IPS DF 6.9 (cell line): Measurements from ENCODE around the gene EMSY.
"Not testable (repeated sequence)": the region's sequence is repeated elsewhere in the genome, so short reads cannot be mapped to it uniquely, and the experiment has no call there.

Experiments
- DNase-seq: peaks from one replicate; pipeline ENCODE4 v3.0.0-alpha.2; 2013; ENCODE audit warnings: low read depth, low spot score
- H3K27ac ChIP-seq: one replicate; pipeline ENCODE4 v1.5.1; 2013; ENCODE audit warnings: low read length, control low read depth
- H3K27me3 ChIP-seq: 2 replicates; pipeline ENCODE4 v1.6.1; 2013; ENCODE audit warnings: mild to moderate bottlenecking, low read length; ENCODE audit not compliant: control insufficient read depth, insufficient read depth
- H3K36me3 ChIP-seq: 2 replicates; pipeline ENCODE4 v1.6.1; 2013; ENCODE audit warnings: low read length; ENCODE audit not compliant: control insufficient read depth, insufficient read depth
- H3K4me1 ChIP-seq: 2 replicates; pipeline ENCODE4 v1.6.1; 2013; ENCODE audit warnings: low read length; ENCODE audit not compliant: control insufficient read depth, insufficient read depth
- H3K4me3 ChIP-seq: 2 replicates; pipeline ENCODE4 v1.5.1; 2013; ENCODE audit warnings: mild to moderate bottlenecking, low read length
- H3K9me3 ChIP-seq: 2 replicates; pipeline ENCODE4 v1.6.1; 2013; ENCODE audit warnings: low read length, inconsistent platforms; ENCODE audit not compliant: control insufficient read depth, insufficient read depth
- WGBS: extraction: QIAGEN DNeasy Blood & Tissue Kit; methylation state at CpG from one replicate; pipeline ENCODE4 v1.1.7; 2013; ENCODE audit warnings: mixed read lengths, missing lambda C conversion rate; ENCODE audit not compliant: insufficient read length, insufficient coverage; 5-methylcytosine and 5-hydroxymethylcytosine counted together

EMSY gene

DNA sequence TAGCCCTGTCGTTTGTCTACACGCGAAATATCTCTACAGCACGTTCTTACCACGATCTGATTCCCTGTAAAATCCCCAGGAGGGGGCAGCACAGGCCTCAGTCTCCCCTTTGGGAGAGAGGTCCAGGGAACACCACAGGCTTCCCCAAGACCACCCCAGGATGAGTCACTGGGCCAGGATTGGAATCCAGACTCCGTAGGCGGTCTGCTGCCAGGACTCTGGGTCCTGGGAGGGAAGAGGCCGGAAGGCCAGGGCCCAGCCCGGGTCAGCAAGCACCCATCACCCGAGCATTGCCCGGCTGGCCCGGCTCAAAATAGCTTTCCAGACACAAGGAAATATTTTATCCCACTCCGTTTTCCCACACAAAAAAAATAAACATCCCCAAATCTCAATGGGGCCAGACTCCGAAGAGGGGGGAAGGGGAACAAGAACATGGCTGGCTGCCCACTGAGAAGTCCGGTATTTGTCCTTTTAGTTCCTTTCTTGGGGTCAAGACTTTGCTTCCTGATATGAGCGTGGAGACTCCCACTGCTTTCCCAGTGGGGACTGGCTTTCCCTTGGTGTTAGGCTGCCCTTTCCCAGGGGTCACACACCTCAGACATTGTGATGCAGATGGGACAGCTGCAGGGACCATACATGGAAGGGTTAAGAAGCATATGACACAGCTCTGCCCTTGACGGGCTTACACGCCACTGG lies 134.4 kb downstream of the EMSY start:
- Histone ChIP-seq H3K4me3 (no peak overlapping the region), H3K4me1 (peaks cover 2% of the 10 kb centered on the region), H3K36me3 (no peaks in the 10 kb centered on the region), H3K27me3 (no peaks in the 10 kb centered on the region), H3K27ac (no peak overlapping the region), H3K9me3 (no peaks in the 10 kb centered on the region)
- no CpG with 5 or more reads among the region's 18 CpGs for WGBS
- DNase-seq: peak; percentile 25

GRCh38 chr11:76579752-76580151 lies 134.9 kb downstream of the EMSY start:
- no peak for DNase-seq
- Histone ChIP-seq H3K27ac (no peak overlapping the region), H3K9me3 (no peaks in the 10 kb centered on the region), H3K36me3 (no peaks in the 10 kb centered on the region), H3K4me3 (no peak overlapping the region), H3K4me1 (peaks cover 2% of the 10 kb centered on the region), H3K27me3 (no peaks in the 10 kb centered on the region)
- no CpG with 5 or more reads among the region's 5 CpGs for WGBS

DNA sequence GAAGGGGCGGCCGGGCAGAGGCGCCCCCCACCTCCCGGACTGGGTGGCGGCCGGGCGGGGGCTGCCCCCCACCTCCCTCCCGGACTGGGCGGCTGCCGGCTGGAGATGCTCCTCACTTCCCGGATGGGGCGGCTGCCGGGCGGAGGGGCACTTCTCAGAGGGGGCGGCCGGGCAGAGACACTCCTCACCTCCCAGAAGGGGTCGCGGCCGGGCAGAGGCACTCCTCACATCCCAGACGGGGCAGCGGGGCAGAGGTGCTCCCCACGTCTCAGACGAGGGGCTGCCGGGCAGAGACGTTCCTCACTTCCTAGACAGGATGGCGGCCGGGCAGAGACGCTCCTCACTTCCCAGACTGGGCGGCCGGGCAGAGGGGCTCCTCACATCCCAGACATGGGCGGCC lies 137.7 kb downstream of the EMSY start:
- DNase-seq, H3K4me3 ChIP-seq, H3K4me1 ChIP-seq, H3K36me3 ChIP-seq, H3K9me3 ChIP-seq, H3K27me3 ChIP-seq, H3K27ac ChIP-seq: not testable (repeated sequence)
- no CpG with 5 or more reads among the region's 31 CpGs for WGBS

DNA sequence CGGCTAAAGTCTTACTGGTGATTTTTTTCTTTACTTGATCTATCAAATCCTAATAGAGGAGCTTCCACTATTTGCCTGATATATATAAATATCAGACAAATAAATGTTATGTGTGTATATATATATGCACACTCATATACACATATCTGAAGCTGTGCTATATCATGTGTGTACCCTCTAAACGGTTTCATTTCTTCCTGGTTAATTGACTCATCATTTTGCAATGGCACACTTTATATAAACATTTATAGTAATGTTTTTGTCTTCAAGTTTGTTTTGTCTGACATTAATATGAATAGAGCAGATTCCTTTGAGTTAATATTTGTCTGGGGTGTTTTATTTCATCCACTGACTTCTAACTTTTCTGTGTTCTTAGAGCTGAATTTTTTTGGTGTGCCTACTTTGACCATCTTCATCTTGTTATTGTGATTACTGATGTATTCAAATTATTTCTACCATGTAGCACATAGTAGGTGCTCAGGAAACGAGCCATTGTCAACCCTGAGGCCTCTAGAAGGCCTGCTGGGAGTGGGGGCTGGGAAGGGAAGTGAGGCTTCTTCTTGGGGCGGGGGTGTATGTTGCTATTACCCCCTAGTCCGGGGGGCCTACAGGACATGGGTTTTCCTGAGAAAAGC lies 143.1 kb downstream of the EMSY start:
- WGBS: no CpG with 5 or more reads among the region's 5 CpGs
- Histone ChIP-seq H3K4me3 (no peak overlapping the region), H3K36me3 (no peaks in the 10 kb centered on the region; the same call in 1 of the 2 replicates), H3K4me1 (no peaks in the 10 kb centered on the region), H3K27me3 (no peaks in the 10 kb centered on the region), H3K9me3 (no peaks in the 10 kb centered on the region), H3K27ac (no peak overlapping the region)
- no peak for DNase-seq

DNA sequence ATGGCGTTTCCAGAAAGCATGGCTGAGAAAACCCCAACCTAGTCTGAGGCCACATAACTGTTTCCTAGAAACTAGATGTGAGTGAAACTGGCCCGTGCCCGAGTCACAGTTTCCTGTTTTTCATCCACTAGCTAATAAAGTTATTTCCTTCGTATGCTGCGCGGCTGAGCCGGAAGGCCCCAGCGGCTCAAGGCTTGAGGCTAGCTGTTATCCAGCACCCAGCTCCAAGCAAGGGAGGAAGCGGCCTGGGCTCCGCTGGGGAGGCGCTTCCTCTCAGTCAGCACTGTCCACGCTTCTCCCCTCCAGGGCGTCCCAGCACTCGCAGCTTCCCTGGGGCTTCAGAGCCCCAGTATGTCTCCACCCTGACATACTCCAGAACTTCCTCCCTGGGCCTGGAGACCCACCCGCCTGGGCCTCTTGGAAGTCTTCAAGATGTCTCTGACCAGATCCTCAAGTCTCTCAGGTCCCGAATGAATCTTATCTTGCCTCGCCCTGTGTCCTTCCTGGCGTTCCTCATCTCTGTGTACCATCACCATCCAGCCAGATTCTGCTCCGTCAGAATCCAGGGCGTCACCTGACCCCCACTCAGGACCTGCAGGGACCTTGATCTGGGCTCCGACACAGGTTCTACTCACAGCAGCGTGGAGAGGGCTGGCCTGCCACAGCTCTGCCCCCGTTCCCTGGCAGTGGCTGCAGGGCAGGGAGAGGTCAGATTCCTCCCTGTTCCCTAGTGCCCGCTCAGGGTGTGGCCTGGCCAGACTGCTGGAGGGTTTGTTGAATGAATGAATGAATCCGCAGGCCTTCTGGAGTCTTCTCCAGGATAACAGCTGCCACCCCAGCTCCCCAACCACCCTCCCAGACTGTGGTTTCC lies 143.9 kb downstream of the EMSY start:
- Histone ChIP-seq H3K4me3 (no peak overlapping the region), H3K27me3 (no peaks in the 10 kb centered on the region), H3K4me1 (no peaks in the 10 kb centered on the region), H3K27ac (no peak overlapping the region), H3K9me3 (no peaks in the 10 kb centered on the region), H3K36me3 (no peaks in the 10 kb centered on the region; the same call in 1 of the 2 replicates)
- DNase-seq: no peak
- WGBS: no CpG with 5 or more reads among the region's 25 CpGs

DNA sequence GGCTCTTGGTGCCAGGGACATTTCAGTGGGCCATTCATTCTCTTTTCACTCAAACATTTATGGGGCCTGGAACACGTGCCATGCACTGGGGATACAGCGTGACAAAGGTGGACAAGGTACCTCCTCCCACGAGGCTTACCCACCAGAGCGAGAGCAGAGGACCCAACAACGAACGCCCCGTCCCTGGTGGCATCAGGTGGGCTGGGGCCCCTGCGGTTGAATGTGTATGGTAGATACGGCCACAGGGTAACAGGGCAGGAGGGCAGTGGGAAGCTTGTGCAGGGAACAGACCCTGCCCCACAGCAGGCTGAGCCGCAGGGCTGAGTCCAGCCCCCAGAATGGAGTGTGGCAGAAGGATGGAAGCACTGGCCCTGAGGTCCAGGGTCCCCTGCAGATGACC lies 144.7 kb downstream of the EMSY start:
- WGBS: no CpG with 5 or more reads among the region's 10 CpGs
- no peaks in the 10 kb centered on the region for H3K9me3 ChIP-seq
- no peaks in the 10 kb centered on the region for H3K27me3 ChIP-seq
- no peak overlapping the region for H3K27ac ChIP-seq
- DNase-seq: no peak
- H3K36me3 ChIP-seq: no peaks in the 10 kb centered on the region; the same call in 1 of the 2 replicates
- H3K4me3 ChIP-seq: no peak overlapping the region
- H3K4me1 ChIP-seq: no peaks in the 10 kb centered on the region

DNA sequence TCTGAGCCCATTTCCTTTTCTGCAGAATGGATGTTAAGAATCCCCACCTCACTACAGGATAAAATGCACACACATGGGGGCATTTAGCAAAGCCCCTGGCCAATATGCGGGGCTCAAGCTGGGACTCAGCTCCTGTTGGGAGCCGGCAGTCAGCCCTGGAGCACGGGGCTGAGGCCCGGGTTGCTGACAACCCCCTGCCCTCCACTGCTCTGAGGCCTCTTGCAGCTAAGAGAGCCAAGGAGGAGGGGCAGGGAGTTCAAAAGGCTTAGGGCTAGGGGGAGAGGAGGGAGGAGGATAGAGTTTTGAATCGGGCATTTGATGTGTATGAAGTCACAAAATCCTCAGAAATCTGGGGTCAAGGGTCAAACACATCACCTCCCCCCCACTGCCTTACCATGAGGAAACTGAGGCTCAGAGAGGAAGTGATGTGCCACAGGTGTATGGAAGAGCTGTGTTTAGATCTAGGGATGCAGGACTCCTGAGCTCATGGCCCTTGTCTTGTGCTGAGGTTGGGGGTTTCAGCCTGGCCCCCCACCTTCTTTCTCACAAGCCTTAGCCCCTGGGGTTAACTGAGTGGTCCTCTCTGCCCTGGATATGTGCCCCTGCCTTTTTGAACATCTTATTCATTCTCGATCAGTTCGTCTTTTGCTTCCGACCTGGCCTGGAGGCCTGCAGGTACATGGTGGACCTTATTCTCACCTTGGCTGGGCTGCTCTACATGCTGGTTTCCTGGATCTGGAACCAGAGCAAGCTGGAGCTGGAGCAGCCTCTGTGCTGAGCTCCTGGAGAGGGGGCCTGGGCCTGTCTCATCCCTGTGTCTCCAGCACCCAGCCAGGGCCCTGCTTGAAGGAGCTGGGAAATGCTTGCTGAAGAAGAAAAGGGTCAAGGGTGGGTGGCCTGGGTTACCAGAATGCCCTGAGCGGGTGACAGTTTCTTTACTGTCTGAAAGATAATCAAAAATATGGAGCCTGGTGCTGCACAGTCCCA lies 145.4 kb downstream of the EMSY start:
- no peak for DNase-seq
- Histone ChIP-seq H3K4me1 (no peaks in the 10 kb centered on the region), H3K27me3 (no peaks in the 10 kb centered on the region), H3K9me3 (no peaks in the 10 kb centered on the region), H3K4me3 (no peak overlapping the region), H3K36me3 (no peaks in the 10 kb centered on the region; the same call in 1 of the 2 replicates), H3K27ac (no peak overlapping the region)
- no CpG with 5 or more reads among the region's 9 CpGs for WGBS

DNA sequence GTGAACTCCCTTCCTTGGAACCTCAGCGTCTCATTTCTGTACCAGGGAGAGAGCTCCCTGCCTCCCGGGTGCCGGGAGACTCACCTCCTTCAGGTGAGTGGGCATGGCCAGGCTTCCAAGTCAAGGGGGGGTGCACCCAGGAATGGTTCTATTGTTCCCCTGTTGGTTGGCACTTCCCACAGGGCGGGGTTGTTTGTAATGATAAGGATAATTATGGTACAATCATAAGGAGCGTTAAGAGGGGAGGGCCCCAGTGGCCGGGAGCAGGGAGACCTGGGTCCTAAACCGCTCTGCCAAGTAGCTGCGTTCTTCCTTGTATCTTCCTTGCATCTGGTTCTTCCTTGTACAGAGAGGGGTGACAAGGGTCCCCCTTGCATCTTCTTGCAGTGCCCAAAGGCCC lies 146.6 kb downstream of the EMSY start:
- WGBS: no CpG with 5 or more reads among the region's 8 CpGs
- no peak overlapping the region for H3K27ac ChIP-seq
- no peak for DNase-seq
- H3K4me3 ChIP-seq: no peak overlapping the region
- H3K27me3 ChIP-seq: no peaks in the 10 kb centered on the region
- H3K36me3 ChIP-seq: no peaks in the 10 kb centered on the region; the same call in 1 of the 2 replicates
- H3K9me3 ChIP-seq: no peaks in the 10 kb centered on the region
- no peaks in the 10 kb centered on the region for H3K4me1 ChIP-seq

GRCh38 chr11:76592025-76592914 lies 147.5 kb downstream of the EMSY start:
- Histone ChIP-seq H3K4me3 (no peak overlapping the region), H3K36me3 (no peaks in the 10 kb centered on the region; the same call in 1 of the 2 replicates), H3K4me1 (no peaks in the 10 kb centered on the region), H3K27ac (no peak overlapping the region), H3K9me3 (no peaks in the 10 kb centered on the region), H3K27me3 (no peaks in the 10 kb centered on the region)
- no peak for DNase-seq
- no CpG with 5 or more reads among the region's 17 CpGs for WGBS
